Calu3 (cell line): ENCODE measurements around the gene SPON1. TPM values are rescaled to one million over a fixed set of nuclear protein-coding genes. Genes with fewer than 3 reads are reported as not detected.

Experiments used
- BruUV-seq: library from RNA; stranded (reverse); fragments of 400-500 nt; replicated peaks from 2 replicates; lab custom pipeline; 2021; lab: Mats Ljungman, UMichigan
- CTCF ChIA-PET: fragments of 300-600 bp; sonication (Branson Sonifier 250); formaldehyde crosslinking; loops from one replicate; lab custom pipeline; 2022; ENCODE audit warnings: antibody characterized with exemption; lab: Charles Lee
- DNase-seq: peaks from one replicate; pipeline ENCODE4 v3.0.0; 2022
- H3K27ac Mint-ChIP-seq: one replicate; pipeline ENCODE4 v1.8.0; 2022; ENCODE audit warnings: mixed read lengths; ENCODE audit not compliant: unreplicated experiment
- H3K27me3 Mint-ChIP-seq: one replicate; pipeline ENCODE4 v1.8.0; 2022; ENCODE audit warnings: mixed read lengths; ENCODE audit not compliant: unreplicated experiment
- H3K36me3 Mint-ChIP-seq: one replicate; pipeline ENCODE4 v1.8.0; 2022; ENCODE audit warnings: mild to moderate bottlenecking, moderate library complexity, mixed read lengths; ENCODE audit not compliant: insufficient read depth, unreplicated experiment
- H3K4me1 Mint-ChIP-seq: one replicate; pipeline ENCODE4 v1.8.0; 2022; ENCODE audit warnings: mild to moderate bottlenecking, low read depth, mixed read lengths; ENCODE audit not compliant: unreplicated experiment
- H3K4me3 Mint-ChIP-seq: one replicate; pipeline ENCODE4 v1.8.0; 2022; ENCODE audit warnings: mild to moderate bottlenecking, low read depth, moderate library complexity, mixed read lengths; ENCODE audit not compliant: unreplicated experiment
- H3K9me3 Mint-ChIP-seq: one replicate; pipeline ENCODE4 v1.8.0; 2022; ENCODE audit warnings: low read depth, mixed read lengths; ENCODE audit not compliant: unreplicated experiment
- CTCF ChIP-seq: fragments of 200-600 bp; IDR thresholded peaks from one replicate; pipeline ENCODE4 v1.8.0; 2022; ENCODE audit warnings: antibody characterized with exemption; ENCODE audit not compliant: unreplicated experiment
- intact Hi-C: fragments of 100-400 bp; cut with micrococcal nuclease; formaldehyde crosslinking; loops from one replicate; pipeline ENCODE4 v1.10.0; 2022; ENCODE audit not compliant: unreplicated experiment
- total RNA-seq: library from RNA; stranded (reverse); gene quantifications from 2 replicates; pipeline ENCODE4 v1.2.3, GENCODE V29; 2022

SPON1 gene
- total RNA-seq, 1 experiment from 2014 or later = not detected

- no peak for DNase-seq
- BruUV-seq = no TSS peak
- Mint-ChIP-seq H3K36me3 (no peaks in the 10 kb centered on the region), H3K4me1 (peaks cover 8% of the 10 kb centered on the region), H3K27me3 (no peaks in the 10 kb centered on the region), H3K4me3 (no peak overlapping the region), H3K27ac (no peak overlapping the region), H3K9me3 (no peaks in the 10 kb centered on the region)
- intact Hi-C loops = no loop called here
- no peak for TF ChIP-seq CTCF
- CTCF ChIA-PET = no interaction called here
These were observed 147.2 kb downstream of the SPON1 start for GRCh38 chr11:14109742-14110141.

DNA sequence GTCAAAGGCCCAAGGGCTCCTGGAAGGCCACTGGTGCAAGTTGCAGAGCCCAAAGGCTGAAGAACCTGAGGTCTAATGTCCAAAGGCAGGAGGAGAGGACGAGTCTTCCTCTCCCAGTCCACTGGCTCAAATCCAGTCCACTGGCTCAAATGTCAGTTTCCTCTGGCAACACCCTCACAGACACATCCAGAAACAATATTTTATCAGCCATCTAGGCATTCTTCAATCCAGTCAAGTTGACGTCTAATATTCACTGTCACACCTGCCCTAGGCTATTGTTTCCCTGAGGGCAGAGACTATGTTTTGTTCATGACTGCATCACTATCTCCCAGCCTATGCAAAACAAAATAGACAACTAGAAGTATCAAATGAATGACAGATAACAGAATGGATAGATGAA is 148.1 kb downstream of the SPON1 start:
- no peak overlapping the region for H3K4me3 Mint-ChIP-seq
- no peak for DNase-seq
- no TSS peak for BruUV-seq

GRCh38 chr11:14111496-14111895 is 149.0 kb downstream of the SPON1 start:
- no peak for DNase-seq
- H3K27ac Mint-ChIP-seq = no peak overlapping the region
- TF ChIP-seq CTCF = no peak
- CTCF ChIA-PET = interaction anchor here (0.7 kb wide), 1 partner anchor 164 kb away, joined by 5 read pairs; no protein-coding TSS in a partner anchor
- H3K36me3 Mint-ChIP-seq = no peaks in the 10 kb centered on the region
- H3K4me3 Mint-ChIP-seq = no peak overlapping the region
- no TSS peak for BruUV-seq
- no peaks in the 10 kb centered on the region for H3K9me3 Mint-ChIP-seq
- no peaks in the 10 kb centered on the region for H3K27me3 Mint-ChIP-seq
- H3K4me1 Mint-ChIP-seq = peaks cover 10% of the 10 kb centered on the region
- intact Hi-C loops = no loop called here

More for the DNA sequence above, 148.1 kb downstream of the SPON1 start:
- H3K27ac Mint-ChIP-seq = no peak overlapping the region
- CTCF ChIA-PET = no interaction called here
- H3K36me3 Mint-ChIP-seq = no peaks in the 10 kb centered on the region
- intact Hi-C loops = no loop called here
- TF ChIP-seq CTCF = no peak
- peaks cover 10% of the 10 kb centered on the region for H3K4me1 Mint-ChIP-seq
- H3K9me3 Mint-ChIP-seq = no peaks in the 10 kb centered on the region
- H3K27me3 Mint-ChIP-seq = no peaks in the 10 kb centered on the region

GRCh38 chr11:14112721-14113120 is 150.2 kb downstream of the SPON1 start:
- CTCF ChIA-PET = interaction anchor here (0.6 kb wide), 1 partner anchor 985 kb away, joined by 3 read pairs; no protein-coding TSS in a partner anchor
- Mint-ChIP-seq H3K4me1 (peaks cover 10% of the 10 kb centered on the region), H3K4me3 (no peak overlapping the region), H3K27ac (no peak overlapping the region), H3K36me3 (no peaks in the 10 kb centered on the region), H3K27me3 (no peaks in the 10 kb centered on the region), H3K9me3 (no peaks in the 10 kb centered on the region)
- TF ChIP-seq CTCF = no peak
- intact Hi-C loops = no loop called here
- BruUV-seq = no TSS peak
- DNase-seq = no peak
